Measurements from ENCODE around the gene CAPN5.

The CAPN5 gene

DNA sequence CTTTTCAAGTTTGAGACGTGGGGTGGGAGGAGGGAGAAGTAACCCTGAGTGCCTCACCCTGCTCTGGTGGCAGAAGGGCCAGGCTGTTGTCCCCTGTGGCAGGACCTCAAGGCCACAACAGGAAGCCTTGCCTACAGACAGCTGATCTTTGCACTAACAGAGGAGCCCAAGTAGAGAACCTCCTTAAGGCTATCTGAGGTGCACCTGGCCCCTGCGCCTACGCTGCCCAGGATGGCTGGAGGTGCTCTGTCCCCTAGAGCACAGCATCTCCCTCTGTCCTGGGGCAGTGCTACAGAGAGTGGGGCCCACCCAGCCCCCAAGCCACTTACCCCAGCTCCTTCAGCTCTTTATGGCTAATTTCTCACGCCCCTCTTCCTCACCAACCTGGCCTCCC lies 88.3 kb downstream of the CAPN5 start:
- Mint-ChIP-seq H3K9me3 (no peaks in the 10 kb centered on the region), H3K4me3 (no peak overlapping the region), H3K36me3 (ENCODE audit: low read depth) (no peaks in the 10 kb centered on the region), H3K4me1 (ENCODE audit: low read depth) (peaks cover 16% of the 10 kb centered on the region), H3K27ac (no peak overlapping the region), H3K27me3 (peaks cover 29% of the 10 kb centered on the region)
- intact Hi-C loops (cut with micrococcal nuclease): no loop called here

DNA sequence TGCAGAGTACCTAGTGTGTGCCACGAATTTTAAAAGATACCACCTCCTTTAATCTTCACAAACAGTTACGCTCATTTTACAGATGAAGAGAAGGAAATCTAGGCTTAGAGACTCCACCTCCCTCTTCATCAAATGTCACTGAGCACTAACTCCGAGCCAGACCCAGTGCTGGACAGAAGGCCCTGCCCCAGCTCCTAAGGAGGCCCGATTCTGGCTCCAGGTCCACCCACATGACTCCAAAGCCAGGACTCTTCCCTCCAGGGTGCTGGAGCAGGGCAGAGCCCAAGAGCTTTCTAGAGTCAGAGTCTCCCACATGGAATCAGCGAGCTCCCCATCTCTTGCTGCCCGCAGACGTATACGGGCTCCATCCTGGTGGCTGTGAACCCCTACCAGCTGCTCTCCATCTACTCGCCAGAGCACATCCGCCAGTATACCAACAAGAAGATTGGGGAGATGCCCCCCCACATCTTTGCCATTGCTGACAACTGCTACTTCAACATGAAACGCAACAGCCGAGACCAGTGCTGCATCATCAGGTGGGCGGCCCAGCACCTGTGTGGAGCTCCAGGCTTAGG lies 88.9 kb downstream of the CAPN5 start:
- H3K36me3 Mint-ChIP-seq (ENCODE audit: low read depth): no peaks in the 10 kb centered on the region
- intact Hi-C loops (cut with micrococcal nuclease): no loop called here
- H3K9me3 Mint-ChIP-seq: no peaks in the 10 kb centered on the region
- H3K4me1 Mint-ChIP-seq (ENCODE audit: low read depth): peaks cover 16% of the 10 kb centered on the region
- peaks cover 28% of the 10 kb centered on the region for H3K27me3 Mint-ChIP-seq
- H3K27ac Mint-ChIP-seq: no peak overlapping the region
- no peak overlapping the region for H3K4me3 Mint-ChIP-seq

DNA sequence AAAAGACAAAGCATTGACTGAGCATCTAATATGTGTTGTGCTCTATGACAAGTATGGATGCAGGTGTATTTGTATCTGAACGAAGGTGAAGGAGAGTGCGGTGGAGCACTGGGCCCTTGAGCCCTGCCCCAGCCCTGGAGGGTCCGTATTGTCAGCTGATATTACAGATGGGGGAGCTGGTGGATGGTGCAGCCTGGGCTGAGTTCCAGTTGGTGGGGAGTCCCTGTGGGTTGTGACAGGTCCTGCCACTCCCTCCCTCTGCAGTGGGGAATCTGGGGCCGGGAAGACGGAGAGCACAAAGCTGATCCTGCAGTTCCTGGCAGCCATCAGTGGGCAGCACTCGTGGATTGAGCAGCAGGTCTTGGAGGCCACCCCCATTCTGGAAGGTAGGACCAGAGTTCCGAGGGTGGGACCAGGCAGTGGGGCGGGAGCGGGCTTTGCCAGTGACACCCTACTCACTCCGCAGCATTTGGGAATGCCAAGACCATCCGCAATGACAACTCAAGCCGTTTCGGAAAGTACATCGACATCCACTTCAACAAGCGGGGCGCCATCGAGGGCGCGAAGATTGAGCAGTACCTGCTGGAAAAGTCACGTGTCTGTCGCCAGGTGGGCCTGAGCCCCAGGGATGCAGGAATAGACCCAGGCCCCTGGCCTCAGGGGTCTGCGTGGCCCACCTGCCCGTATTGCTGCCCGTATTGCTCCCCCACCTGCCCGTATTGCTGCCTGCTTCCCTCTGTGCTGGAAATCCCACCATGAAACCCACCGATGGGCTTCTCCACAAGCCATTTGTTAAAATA lies 89.8 kb downstream of the CAPN5 start:
- intact Hi-C loops (cut with micrococcal nuclease): no loop called here
- no peaks in the 10 kb centered on the region for H3K36me3 Mint-ChIP-seq (ENCODE audit: low read depth)
- no peaks in the 10 kb centered on the region for H3K9me3 Mint-ChIP-seq
- peaks cover 15% of the 10 kb centered on the region for H3K4me1 Mint-ChIP-seq (ENCODE audit: low read depth)
- H3K27ac Mint-ChIP-seq: no peak overlapping the region
- peaks cover 25% of the 10 kb centered on the region for H3K27me3 Mint-ChIP-seq
- H3K4me3 Mint-ChIP-seq: no peak overlapping the region

DNA sequence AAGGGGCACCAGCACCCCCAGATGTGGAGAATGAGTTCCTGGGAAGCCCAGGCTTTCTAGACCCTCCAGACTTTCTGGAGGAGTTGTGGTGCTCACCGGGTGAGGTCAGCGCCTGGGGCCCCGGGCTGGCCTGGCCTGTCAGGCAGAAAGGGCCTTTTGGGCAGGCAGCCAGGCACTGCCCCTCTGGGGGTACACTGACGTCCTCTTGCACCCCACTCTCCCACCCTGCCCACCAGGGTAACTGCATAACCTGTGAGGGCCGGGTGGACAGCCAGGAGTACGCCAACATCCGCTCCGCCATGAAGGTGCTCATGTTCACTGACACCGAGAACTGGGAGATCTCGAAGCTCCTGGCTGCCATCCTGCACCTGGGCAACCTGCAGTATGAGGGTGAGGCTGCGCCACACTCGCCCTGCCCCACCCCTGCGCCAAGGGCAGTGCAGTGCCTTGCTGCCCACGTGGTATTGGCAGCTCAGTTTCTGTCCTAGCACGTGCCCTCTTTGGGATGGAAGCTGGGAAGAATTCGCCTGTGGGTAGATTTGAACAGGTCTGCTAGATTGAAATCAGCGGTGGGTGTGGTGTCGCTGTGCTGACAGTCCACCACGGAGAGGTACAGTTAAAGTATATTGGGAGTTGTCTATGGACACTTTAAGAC lies 91.4 kb downstream of the CAPN5 start:
- intact Hi-C loops (cut with micrococcal nuclease): no loop called here
- no peaks in the 10 kb centered on the region for H3K9me3 Mint-ChIP-seq
- H3K27me3 Mint-ChIP-seq: peaks cover 18% of the 10 kb centered on the region
- no peaks in the 10 kb centered on the region for H3K36me3 Mint-ChIP-seq (ENCODE audit: low read depth)
- no peak overlapping the region for H3K4me3 Mint-ChIP-seq
- H3K4me1 Mint-ChIP-seq (ENCODE audit: low read depth): no peaks in the 10 kb centered on the region
- H3K27ac Mint-ChIP-seq: no peak overlapping the region

DNA sequence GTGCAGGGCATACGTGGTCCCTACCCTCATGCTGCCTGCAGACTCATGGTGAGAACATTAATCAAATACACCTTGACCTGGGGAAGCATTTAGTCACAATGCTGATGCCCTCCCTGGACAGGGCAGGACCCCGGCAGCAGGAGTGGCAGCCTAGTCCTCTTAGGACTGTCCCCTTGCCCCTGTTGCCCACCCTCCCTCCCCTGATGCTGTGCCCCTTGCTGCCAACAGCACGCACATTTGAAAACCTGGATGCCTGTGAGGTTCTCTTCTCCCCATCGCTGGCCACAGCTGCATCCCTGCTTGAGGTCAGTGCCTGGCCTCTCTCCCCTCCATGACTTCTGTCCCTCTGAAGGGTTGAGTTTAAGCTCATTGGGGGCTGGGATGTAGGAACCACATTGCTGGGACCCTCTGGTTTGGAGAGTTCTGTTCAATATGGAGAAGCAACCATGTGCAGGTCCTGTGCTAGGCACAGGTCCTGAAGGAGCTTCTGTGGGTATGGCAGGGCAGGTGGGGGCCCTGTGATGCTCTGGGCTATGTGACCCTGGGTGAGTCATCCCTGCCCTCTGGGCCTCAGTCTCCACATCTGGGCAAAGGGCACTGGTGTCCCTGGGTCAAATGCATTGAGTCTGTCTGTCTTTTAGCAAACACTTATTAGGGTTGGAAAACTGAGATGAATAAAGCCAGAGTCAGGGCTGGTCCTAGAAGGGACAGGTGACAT lies 92.6 kb downstream of the CAPN5 start:
- no peaks in the 10 kb centered on the region for H3K36me3 Mint-ChIP-seq (ENCODE audit: low read depth)
- intact Hi-C loops (cut with micrococcal nuclease): no loop called here
- H3K4me3 Mint-ChIP-seq: no peak overlapping the region
- no peaks in the 10 kb centered on the region for H3K4me1 Mint-ChIP-seq (ENCODE audit: low read depth)
- H3K27ac Mint-ChIP-seq: no peak overlapping the region
- no peaks in the 10 kb centered on the region for H3K9me3 Mint-ChIP-seq
- H3K27me3 Mint-ChIP-seq: peaks cover 8% of the 10 kb centered on the region

DNA sequence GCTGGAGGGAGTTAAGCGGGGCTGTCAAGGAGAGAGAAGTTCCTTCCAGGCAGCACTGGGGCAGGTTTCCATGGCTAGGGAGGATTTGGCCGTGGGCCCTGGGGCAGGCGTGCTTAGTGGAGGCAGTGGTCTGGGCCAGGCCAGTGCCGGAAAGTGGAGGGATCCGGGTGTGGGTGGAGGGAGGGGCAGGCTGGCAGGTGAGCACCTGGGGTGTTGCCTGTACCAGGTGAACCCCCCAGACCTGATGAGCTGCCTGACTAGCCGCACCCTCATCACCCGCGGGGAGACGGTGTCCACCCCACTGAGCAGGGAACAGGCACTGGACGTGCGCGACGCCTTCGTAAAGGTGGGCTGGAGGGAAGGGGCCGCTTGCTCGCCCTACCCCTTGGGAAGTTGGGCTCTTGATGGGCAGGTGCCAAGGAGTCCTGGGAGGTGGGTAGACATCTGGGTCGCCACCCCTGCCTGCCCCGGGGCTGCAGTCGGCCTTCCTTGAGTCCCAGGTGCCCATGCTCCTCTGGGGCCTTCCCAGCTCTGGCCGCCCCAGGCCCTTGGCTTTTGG lies 93.2 kb downstream of the CAPN5 start:
- intact Hi-C loops (cut with micrococcal nuclease): no loop called here
- Mint-ChIP-seq H3K9me3 (no peaks in the 10 kb centered on the region), H3K27me3 (peaks cover 8% of the 10 kb centered on the region), H3K27ac (no peak overlapping the region), H3K4me3 (no peak overlapping the region), H3K36me3 (ENCODE audit: low read depth) (no peaks in the 10 kb centered on the region), H3K4me1 (ENCODE audit: low read depth) (no peaks in the 10 kb centered on the region)

DNA sequence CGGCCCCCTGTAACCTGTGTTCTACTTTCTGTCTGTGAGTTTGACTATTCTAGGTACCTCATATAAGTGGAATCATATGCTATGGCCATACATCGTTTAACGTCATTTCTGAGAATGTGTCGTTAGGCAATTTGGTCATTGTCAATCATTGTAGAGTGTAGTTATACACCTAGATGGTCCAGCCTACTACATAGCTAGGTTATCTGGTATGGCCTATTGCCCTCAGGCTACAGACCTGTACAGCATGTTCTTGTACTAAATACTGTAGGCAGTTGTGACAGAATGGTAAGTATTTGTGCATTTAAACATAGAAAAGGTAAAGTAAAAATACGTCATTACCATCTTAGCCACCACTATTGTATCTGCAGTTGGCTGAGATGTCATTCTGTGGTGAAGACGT lies 96.5 kb downstream of the CAPN5 start:
- no peaks in the 10 kb centered on the region for H3K9me3 Mint-ChIP-seq
- H3K36me3 Mint-ChIP-seq (ENCODE audit: low read depth): no peaks in the 10 kb centered on the region
- no peaks in the 10 kb centered on the region for H3K4me1 Mint-ChIP-seq (ENCODE audit: low read depth)
- intact Hi-C loops (cut with micrococcal nuclease): no loop called here
- peaks cover 12% of the 10 kb centered on the region for H3K27me3 Mint-ChIP-seq
- H3K4me3 Mint-ChIP-seq: no peak overlapping the region
- no peak overlapping the region for H3K27ac Mint-ChIP-seq

DNA sequence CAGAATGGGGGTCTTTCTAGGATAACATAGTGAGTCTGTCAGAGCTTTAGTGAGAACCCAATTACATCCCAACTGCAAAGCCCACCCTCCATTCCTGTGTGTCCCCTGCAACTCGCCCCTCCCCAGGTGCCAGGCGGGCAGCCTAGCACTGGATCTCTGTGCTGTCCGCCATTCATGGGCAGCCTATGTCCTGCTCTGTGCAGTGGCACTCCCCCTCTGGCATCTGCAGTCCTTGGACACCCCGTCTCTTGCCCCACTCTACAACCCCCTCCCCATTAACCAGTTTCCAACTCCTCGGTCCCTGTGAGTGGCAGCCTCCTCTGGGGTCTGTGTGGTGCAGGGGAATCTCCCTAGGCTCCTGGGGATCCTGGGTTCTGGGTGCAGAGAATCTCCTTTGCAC lies 98.3 kb downstream of the CAPN5 start:
- intact Hi-C loops (cut with micrococcal nuclease): no loop called here
- no peaks in the 10 kb centered on the region for H3K4me1 Mint-ChIP-seq (ENCODE audit: low read depth)
- peaks cover 11% of the 10 kb centered on the region for H3K27me3 Mint-ChIP-seq
- no peak overlapping the region for H3K4me3 Mint-ChIP-seq
- H3K36me3 Mint-ChIP-seq (ENCODE audit: low read depth): no peaks in the 10 kb centered on the region
- no peaks in the 10 kb centered on the region for H3K9me3 Mint-ChIP-seq
- no peak overlapping the region for H3K27ac Mint-ChIP-seq

DNA sequence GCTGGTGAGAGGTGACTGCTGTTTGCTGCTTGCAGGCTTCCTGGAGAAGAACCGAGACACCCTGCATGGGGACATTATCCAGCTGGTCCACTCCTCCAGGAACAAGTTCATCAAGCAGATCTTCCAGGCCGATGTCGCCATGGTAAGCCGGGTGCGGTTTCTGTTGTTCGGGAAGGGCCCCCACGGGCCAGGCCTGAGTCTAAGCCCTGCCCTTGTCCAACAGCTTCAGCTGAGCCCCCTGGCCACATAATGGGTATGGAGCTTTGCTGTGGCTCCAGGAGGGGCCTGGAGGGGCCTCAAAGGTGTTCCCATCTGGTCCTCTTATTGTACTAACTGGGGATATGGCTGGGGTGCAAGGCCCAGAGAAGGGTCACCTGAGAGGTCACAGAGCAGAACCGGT lies 99.2 kb downstream of the CAPN5 start:
- H3K4me1 Mint-ChIP-seq (ENCODE audit: low read depth): no peaks in the 10 kb centered on the region
- peaks cover 11% of the 10 kb centered on the region for H3K27me3 Mint-ChIP-seq
- H3K27ac Mint-ChIP-seq: no peak overlapping the region
- intact Hi-C loops (cut with micrococcal nuclease): no loop called here
- H3K9me3 Mint-ChIP-seq: no peaks in the 10 kb centered on the region
- no peaks in the 10 kb centered on the region for H3K36me3 Mint-ChIP-seq (ENCODE audit: low read depth)
- H3K4me3 Mint-ChIP-seq: no peak overlapping the region

DNA sequence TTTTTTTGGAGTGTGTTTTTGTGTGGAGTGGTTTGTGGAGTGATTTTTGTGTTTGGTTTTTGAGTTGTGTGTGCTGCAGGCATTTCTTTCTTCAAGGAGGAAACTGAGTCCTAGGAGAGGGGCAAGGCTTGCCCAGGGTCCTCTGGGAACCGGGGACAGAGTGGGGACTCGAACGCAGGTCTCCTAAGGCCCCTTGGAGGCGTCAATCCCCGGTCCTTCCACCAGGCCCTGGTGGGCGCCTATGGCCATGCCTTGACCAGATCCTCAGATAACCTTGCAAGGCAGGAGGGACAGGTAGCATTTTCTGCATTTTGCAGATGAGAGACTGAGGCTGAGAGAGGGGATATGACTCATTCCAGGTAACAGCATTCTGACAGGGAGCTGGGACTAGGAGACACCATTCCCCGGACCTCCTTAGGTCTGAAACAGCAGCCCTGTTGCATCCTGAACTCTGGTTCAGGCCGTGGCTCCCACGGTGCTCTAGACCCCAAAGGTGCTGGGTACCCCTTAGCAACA lies 100.4 kb downstream of the CAPN5 start:
- Mint-ChIP-seq H3K27ac (no peak overlapping the region), H3K4me3 (no peak overlapping the region), H3K9me3 (no peaks in the 10 kb centered on the region), H3K36me3 (ENCODE audit: low read depth) (no peaks in the 10 kb centered on the region), H3K27me3 (peaks cover 11% of the 10 kb centered on the region), H3K4me1 (ENCODE audit: low read depth) (no peaks in the 10 kb centered on the region)
- intact Hi-C loops (cut with micrococcal nuclease): no loop called here

DNA sequence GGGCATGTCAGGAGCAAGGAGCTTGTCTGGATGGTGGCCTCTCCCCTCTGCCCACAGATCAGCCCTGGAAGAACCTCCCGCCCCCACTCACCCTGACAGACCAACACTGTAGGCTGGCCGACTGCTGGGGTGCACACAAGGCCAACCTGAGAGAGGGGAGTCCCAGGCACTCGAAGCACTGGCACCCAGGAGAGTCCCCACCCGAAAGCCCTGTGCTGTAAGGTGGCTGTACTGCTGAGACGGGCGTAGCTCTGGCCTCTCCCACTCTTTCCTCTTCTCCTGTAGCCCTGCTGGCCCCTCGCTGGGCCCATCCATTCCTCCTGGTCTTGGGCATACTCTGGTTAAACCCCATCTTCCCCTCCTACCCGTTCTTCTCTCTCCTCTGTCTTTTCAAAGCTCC lies 101.0 kb downstream of the CAPN5 start:
- Mint-ChIP-seq H3K27ac (no peak overlapping the region), H3K36me3 (ENCODE audit: low read depth) (no peaks in the 10 kb centered on the region), H3K4me3 (no peak overlapping the region), H3K4me1 (ENCODE audit: low read depth) (no peaks in the 10 kb centered on the region), H3K9me3 (no peaks in the 10 kb centered on the region), H3K27me3 (peaks cover 7% of the 10 kb centered on the region)
- intact Hi-C loops (cut with micrococcal nuclease): no loop called here

DNA sequence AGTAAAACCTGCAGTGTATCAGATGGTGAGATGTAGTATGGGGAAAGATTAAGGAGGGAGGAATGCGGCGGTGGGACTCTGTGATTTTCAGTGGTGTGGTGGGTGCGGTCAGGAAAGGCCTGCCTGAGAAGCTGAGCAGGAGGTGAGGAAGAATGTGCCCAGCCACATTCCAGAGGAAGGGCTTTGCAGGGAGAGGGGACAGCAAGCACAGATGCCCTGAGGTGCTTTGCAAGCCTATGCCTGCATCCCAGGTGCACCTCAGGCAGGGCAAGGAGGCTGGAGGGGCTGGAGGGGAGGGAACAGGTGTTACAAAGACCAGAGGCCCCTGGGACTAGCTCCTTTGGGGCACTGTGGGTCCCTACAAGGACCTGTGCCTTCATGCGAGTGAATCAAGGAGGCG lies 103.3 kb downstream of the CAPN5 start:
- Mint-ChIP-seq H3K36me3 (ENCODE audit: low read depth) (no peaks in the 10 kb centered on the region), H3K4me1 (ENCODE audit: low read depth) (peaks cover 21% of the 10 kb centered on the region), H3K9me3 (no peaks in the 10 kb centered on the region), H3K4me3 (no peak overlapping the region), H3K27me3 (peaks cover 15% of the 10 kb centered on the region), H3K27ac (no peak overlapping the region)
- intact Hi-C loops (cut with micrococcal nuclease): no loop called here

DNA sequence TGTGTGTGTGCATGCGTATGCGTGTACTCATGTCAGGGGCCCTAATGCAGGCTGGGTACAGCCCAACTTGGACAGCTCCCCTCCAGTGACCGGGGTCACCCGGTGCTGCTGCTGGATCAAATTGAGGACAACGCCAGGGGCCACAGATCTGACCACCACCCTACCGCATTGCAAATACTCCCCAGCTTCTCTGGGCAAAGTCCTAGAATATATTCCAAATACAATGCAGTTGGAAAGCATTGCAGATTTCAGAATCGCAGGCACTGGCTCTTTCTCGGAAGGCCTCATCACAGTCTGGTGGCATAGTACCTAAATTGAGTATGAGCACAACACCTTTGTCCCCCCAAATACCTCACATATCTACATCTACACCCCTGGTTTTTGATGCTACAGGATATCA lies 104.5 kb downstream of the CAPN5 start:
- Mint-ChIP-seq H3K27me3 (peaks cover 15% of the 10 kb centered on the region), H3K4me3 (no peak overlapping the region), H3K27ac (no peak overlapping the region), H3K4me1 (ENCODE audit: low read depth) (peaks cover 33% of the 10 kb centered on the region), H3K9me3 (no peaks in the 10 kb centered on the region), H3K36me3 (ENCODE audit: low read depth) (no peaks in the 10 kb centered on the region)
- intact Hi-C loops (cut with micrococcal nuclease): no loop called here

All from dendritic cell treated with granulocyte-macrophage colony-stimulating factor and Interleukin-4, amounts not matched to agents 40 ng/mL and 50 ng/mL, for 4 days (primary cell).